ENCODE results near the gene SECISBP2. TPM values are rescaled to one million over a fixed set of nuclear protein-coding genes. Genes with fewer than 3 reads are reported as not detected.

SECISBP2 gene
- total and polyA plus RNA-seq, 2 experiments from 2014 or later, result 77.7 to 86.8 TPM

DNA sequence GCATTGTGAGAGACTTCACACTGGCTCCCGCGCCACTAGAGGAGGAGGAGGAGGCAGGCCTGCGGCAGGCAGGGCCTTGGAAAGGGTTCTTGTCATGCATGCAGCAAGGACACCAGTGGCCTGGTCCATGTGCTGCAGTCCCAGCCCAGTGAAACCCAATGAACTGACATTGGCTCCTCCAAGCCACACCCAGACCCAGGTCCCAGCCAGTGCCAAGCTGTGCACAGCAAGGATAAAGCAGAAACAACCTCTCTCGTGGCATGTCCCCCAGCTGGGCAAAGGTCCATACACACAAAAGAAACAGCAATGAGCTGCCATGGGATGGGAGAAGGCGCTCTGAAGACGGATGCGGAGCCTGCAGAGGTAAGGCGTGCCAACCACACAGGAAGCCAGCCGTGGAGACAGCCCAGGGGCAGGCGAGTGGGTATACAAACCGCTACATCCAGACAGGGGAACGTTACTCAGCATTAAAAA, 90.4 kb downstream of the SECISBP2 start:
- TF ChIP-seq POLR2AphosphoS5 (IDR thresholded peaks at IDR 0.05; ENCODE audit: low read depth) (no peak), CREB1 (CRISPR knock-in tag; IDR thresholded peaks at IDR 0.05; ENCODE audit: low read depth) (no peak), EZH2 (IDR thresholded peaks at IDR 0.05; ENCODE audit: low read depth, unreplicated experiment) (no peak), NANOG (IDR thresholded peaks at IDR 0.05; ENCODE audit: borderline replicate concordance) (no peak), EZH2phosphoT487 (IDR thresholded peaks at IDR 0.05; ENCODE audit: unreplicated experiment) (no peak), ZNF331 (CRISPR knock-in tag; IDR thresholded peaks at IDR 0.05; ENCODE audit: low read depth) (no peak), STAT1 (IDR thresholded peaks at IDR 0.05; ENCODE audit: unreplicated experiment) (no peak)
- TF ChIP-seq, protein P1, sequence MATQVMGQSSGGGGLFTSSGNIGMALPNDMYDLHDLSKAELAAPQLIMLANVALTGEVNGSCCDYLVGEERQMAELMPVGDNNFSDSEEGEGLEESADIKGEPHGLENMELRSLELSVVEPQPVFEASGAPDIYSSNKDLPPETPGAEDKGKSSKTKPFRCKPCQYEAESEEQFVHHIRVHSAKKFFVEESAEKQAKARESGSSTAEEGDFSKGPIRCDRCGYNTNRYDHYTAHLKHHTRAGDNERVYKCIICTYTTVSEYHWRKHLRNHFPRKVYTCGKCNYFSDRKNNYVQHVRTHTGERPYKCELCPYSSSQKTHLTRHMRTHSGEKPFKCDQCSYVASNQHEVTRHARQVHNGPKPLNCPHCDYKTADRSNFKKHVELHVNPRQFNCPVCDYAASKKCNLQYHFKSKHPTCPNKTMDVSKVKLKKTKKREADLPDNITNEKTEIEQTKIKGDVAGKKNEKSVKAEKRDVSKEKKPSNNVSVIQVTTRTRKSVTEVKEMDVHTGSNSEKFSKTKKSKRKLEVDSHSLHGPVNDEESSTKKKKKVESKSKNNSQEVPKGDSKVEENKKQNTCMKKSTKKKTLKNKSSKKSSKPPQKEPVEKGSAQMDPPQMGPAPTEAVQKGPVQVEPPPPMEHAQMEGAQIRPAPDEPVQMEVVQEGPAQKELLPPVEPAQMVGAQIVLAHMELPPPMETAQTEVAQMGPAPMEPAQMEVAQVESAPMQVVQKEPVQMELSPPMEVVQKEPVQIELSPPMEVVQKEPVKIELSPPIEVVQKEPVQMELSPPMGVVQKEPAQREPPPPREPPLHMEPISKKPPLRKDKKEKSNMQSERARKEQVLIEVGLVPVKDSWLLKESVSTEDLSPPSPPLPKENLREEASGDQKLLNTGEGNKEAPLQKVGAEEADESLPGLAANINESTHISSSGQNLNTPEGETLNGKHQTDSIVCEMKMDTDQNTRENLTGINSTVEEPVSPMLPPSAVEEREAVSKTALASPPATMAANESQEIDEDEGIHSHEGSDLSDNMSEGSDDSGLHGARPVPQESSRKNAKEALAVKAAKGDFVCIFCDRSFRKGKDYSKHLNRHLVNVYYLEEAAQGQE (IDR thresholded peaks at IDR 0.05; ENCODE audit: unreplicated experiment), result no peak
- TF ChIP-seq, protein P2, sequence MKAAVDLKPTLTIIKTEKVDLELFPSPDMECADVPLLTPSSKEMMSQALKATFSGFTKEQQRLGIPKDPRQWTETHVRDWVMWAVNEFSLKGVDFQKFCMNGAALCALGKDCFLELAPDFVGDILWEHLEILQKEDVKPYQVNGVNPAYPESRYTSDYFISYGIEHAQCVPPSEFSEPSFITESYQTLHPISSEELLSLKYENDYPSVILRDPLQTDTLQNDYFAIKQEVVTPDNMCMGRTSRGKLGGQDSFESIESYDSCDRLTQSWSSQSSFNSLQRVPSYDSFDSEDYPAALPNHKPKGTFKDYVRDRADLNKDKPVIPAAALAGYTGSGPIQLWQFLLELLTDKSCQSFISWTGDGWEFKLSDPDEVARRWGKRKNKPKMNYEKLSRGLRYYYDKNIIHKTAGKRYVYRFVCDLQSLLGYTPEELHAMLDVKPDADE (IDR thresholded peaks at IDR 0.05), result no peak
- peaks cover 45% of the 10 kb centered on the region for H3K79me2 ChIP-seq (replicated peaks; ENCODE audit: insufficient read depth)
- no peak overlapping the region for H3K4me2 ChIP-seq
- H3K27me3 Mint-ChIP-seq (ENCODE audit: insufficient read depth, low read depth, poor library complexity), result peaks cover 13% of the 10 kb centered on the region
- peaks cover 41% of the 10 kb centered on the region for H3K4me1 Mint-ChIP-seq
- no peak overlapping the region for H2AFZ ChIP-seq
- H3K4me1 ChIP-seq (ENCODE audit: insufficient read depth), result peaks cover 28% of the 10 kb centered on the region
- no peaks in the 10 kb centered on the region for H3K27me3 ChIP-seq (ENCODE audit: insufficient read depth)
- H3K9me3 Mint-ChIP-seq, result peaks cover 4% of the 10 kb centered on the region; the same call in 2 of the 3 replicates
- no peak for ATAC-seq
- H3K9me2 ChIP-seq (ENCODE audit: insufficient read depth), result no peaks in the 10 kb centered on the region
- H3K27ac Mint-ChIP-seq, result 0 out of 2 replicates have a peak overlapping the region, but pooled peaks have one; percentile 27
- no peak overlapping the region for H3K27ac ChIP-seq (ENCODE audit: low read depth)
- no peak overlapping the region for H3K4me3 ChIP-seq
- peaks cover 13% of the 10 kb centered on the region for H4K20me1 ChIP-seq (replicated peaks; ENCODE audit: insufficient read depth)
- H3F3A ChIP-seq (replicated peaks; ENCODE audit: low read depth), result peaks cover 6% of the 10 kb centered on the region
- peaks cover 22% of the 10 kb centered on the region; the same call in 1 of the 3 replicates for H3K36me3 Mint-ChIP-seq (ENCODE audit: low read depth)
- no peak for DNase-seq (ENCODE audit: low spot score)
- H3K4me3 Mint-ChIP-seq, result no peak overlapping the region
- H3K36me3 ChIP-seq (ENCODE audit: insufficient read depth), result no peaks in the 10 kb centered on the region; the same call in 1 of the 2 replicates

Small RNAs within 50 kb of the gene (microRNA-seq; reads per million reads assigned to microRNA genes)
- not detected for gene MIR3153

Small RNAs within 50 kb of the gene (small RNA-seq; reads per million reads assigned to genes)
- gene MIR3153 (ENCODE audit: low replicate concordance), result not detected

Other genes with a start within 250 kb of the SECISBP2 start
- gene SHC3, start 139.7 kb upstream of the SECISBP2 start, total RNA-seq (2014; rRNA removed; shearing (Covaris generic)), result 2.5 and 2.9 TPM in 2 replicates
- gene SHC3, start 139.7 kb upstream of the SECISBP2 start, polyA plus RNA-seq (2016; fragmentation: Nextera tagmentation; extraction: Ambion mirVana), result 1.1 and 1.3 TPM in 2 replicates
- 344 and 512 TPM in 2 replicates for gene CKS2, start 7.3 kb upstream of the SECISBP2 start, total RNA-seq (2014; rRNA removed; shearing (Covaris generic))
- gene CKS2, start 7.3 kb upstream of the SECISBP2 start, polyA plus RNA-seq (2016; fragmentation: Nextera tagmentation; extraction: Ambion mirVana), result 1,783 and 1,909 TPM in 2 replicates
- gene SEMA4D, start 179.6 kb downstream of the SECISBP2 start, total RNA-seq (2014; rRNA removed; shearing (Covaris generic)), result 48.0 and 63.0 TPM in 2 replicates
- 17.1 and 19.3 TPM in 2 replicates for gene SEMA4D, start 179.6 kb downstream of the SECISBP2 start, polyA plus RNA-seq (2016; fragmentation: Nextera tagmentation; extraction: Ambion mirVana)

Data from GM23338 (cell line).